Measurements from ENCODE around the gene SMOC2. TPM values are rescaled to one million over a fixed set of nuclear protein-coding genes. Genes with fewer than 3 reads are reported as not detected.

The SMOC2 gene
- polyA plus RNA-seq, 1 donor from 2014 or later = 0.50 TPM

DNA sequence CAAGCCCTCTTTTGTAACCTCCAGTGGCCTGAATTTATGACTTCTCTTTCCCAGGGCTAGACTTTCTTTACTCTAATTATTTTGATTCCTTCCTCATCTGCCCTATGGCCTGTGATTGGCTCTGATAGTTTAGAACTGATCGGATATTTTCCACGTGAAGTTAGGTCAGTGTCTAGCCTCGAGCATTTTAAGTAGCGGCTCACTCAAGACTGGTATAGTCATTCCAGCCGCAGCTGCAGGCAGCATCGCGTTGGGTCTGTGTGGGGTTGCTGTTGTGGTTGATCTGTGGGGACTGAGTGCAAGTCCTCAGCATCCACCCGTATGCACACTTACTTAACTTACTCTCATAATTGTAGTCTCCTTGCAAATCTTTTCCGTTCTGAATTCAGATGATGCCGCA is 105.7 kb downstream of the SMOC2 start:
- TF ChIP-seq TAF1 (IDR thresholded peaks at IDR 0.05; ENCODE audit: low read depth) (no peak), POLR2AphosphoS5 (IDR thresholded peaks at IDR 0.05) (no peak)

DNA sequence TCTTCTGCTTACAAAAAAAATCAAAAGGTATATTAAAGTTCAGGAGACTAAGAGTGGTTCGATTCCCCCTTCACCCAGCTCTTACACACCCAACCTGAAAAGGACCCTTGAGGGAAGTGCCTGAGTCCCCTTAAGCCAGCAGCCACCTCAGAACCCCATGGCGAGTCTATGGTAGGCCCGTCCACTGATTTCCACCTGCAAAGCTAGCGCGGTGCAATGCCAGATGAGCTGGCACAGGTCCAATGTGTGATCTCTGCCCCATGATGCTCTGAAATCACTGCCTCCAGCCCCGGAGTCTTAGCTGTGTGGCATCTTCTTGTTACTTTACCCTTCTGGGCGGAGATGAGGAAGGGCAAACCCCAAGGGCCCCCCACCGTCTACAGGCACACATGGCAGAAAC is 109.3 kb downstream of the SMOC2 start:
- H3K4me3 ChIP-seq (ENCODE audit: low read length) = no peak overlapping the region
- TF ChIP-seq, protein P1, sequence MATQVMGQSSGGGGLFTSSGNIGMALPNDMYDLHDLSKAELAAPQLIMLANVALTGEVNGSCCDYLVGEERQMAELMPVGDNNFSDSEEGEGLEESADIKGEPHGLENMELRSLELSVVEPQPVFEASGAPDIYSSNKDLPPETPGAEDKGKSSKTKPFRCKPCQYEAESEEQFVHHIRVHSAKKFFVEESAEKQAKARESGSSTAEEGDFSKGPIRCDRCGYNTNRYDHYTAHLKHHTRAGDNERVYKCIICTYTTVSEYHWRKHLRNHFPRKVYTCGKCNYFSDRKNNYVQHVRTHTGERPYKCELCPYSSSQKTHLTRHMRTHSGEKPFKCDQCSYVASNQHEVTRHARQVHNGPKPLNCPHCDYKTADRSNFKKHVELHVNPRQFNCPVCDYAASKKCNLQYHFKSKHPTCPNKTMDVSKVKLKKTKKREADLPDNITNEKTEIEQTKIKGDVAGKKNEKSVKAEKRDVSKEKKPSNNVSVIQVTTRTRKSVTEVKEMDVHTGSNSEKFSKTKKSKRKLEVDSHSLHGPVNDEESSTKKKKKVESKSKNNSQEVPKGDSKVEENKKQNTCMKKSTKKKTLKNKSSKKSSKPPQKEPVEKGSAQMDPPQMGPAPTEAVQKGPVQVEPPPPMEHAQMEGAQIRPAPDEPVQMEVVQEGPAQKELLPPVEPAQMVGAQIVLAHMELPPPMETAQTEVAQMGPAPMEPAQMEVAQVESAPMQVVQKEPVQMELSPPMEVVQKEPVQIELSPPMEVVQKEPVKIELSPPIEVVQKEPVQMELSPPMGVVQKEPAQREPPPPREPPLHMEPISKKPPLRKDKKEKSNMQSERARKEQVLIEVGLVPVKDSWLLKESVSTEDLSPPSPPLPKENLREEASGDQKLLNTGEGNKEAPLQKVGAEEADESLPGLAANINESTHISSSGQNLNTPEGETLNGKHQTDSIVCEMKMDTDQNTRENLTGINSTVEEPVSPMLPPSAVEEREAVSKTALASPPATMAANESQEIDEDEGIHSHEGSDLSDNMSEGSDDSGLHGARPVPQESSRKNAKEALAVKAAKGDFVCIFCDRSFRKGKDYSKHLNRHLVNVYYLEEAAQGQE (IDR thresholded peaks at IDR 0.05; ENCODE audit: borderline replicate concordance) = no peak
- no peak for TF ChIP-seq POLR2AphosphoS5 (IDR thresholded peaks at IDR 0.05)
- TF ChIP-seq MXI1 (conservative IDR thresholded peaks at IDR 0.05; ENCODE audit: poor library complexity, severe bottlenecking) = no peak
- TF ChIP-seq, protein P2, sequence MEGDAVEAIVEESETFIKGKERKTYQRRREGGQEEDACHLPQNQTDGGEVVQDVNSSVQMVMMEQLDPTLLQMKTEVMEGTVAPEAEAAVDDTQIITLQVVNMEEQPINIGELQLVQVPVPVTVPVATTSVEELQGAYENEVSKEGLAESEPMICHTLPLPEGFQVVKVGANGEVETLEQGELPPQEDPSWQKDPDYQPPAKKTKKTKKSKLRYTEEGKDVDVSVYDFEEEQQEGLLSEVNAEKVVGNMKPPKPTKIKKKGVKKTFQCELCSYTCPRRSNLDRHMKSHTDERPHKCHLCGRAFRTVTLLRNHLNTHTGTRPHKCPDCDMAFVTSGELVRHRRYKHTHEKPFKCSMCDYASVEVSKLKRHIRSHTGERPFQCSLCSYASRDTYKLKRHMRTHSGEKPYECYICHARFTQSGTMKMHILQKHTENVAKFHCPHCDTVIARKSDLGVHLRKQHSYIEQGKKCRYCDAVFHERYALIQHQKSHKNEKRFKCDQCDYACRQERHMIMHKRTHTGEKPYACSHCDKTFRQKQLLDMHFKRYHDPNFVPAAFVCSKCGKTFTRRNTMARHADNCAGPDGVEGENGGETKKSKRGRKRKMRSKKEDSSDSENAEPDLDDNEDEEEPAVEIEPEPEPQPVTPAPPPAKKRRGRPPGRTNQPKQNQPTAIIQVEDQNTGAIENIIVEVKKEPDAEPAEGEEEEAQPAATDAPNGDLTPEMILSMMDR (IDR thresholded peaks at IDR 0.05; ENCODE audit: poor library complexity, severe bottlenecking) = no peak
- TF ChIP-seq RAD21 (conservative IDR thresholded peaks at IDR 0.05) = no peak
- no peak for TF ChIP-seq TAF1 (IDR thresholded peaks at IDR 0.05; ENCODE audit: low read depth)
- TF ChIP-seq SMC3 (conservative IDR thresholded peaks at IDR 0.05; ENCODE audit: poor library complexity) = no peak
- no peak for TF ChIP-seq EP300 (conservative IDR thresholded peaks at IDR 0.05; ENCODE audit: poor library complexity, severe bottlenecking)
- no peak for TF ChIP-seq EZH2 (IDR thresholded peaks at IDR 0.05; ENCODE audit: borderline replicate concordance, insufficient read depth, low read length, poor library complexity, severe bottlenecking)
- no peaks in the 10 kb centered on the region for H3K79me2 ChIP-seq (replicated peaks; ENCODE audit: insufficient read depth, low read length)
- no peak overlapping the region for H3K9ac ChIP-seq (ENCODE audit: low read length)
- no peak overlapping the region for H2AFZ ChIP-seq (ENCODE audit: low read depth, low read length)
- no peaks in the 10 kb centered on the region for H3K9me2 ChIP-seq (ENCODE audit: insufficient read depth, low read length)
- no peak overlapping the region for H3K27ac ChIP-seq (ENCODE audit: low read length)
- no peaks in the 10 kb centered on the region for H3K27me3 ChIP-seq (ENCODE audit: insufficient read depth, low read depth, low read length)
- no peaks in the 10 kb centered on the region for H4K20me1 ChIP-seq (ENCODE audit: insufficient read depth)
- H3K36me3 ChIP-seq (ENCODE audit: insufficient read depth, low read length) = no peaks in the 10 kb centered on the region
- H3K4me2 ChIP-seq (ENCODE audit: low read length) = no peak overlapping the region
- H3F3A ChIP-seq (ENCODE audit: insufficient read depth, low read length, poor library complexity, severe bottlenecking) = no peaks in the 10 kb centered on the region
- H3K9me3 ChIP-seq (ENCODE audit: low read length) = no peaks in the 10 kb centered on the region

More for the DNA sequence above, 105.7 kb downstream of the SMOC2 start:
- no peaks in the 10 kb centered on the region for H4K20me1 ChIP-seq (ENCODE audit: insufficient read depth)
- no peaks in the 10 kb centered on the region for H3K36me3 ChIP-seq (ENCODE audit: insufficient read depth, low read length)
- no peak overlapping the region for H3K27ac ChIP-seq (ENCODE audit: low read length)
- no peak overlapping the region for H3K4me3 ChIP-seq (ENCODE audit: low read length)
- no peaks in the 10 kb centered on the region for H3K9me3 ChIP-seq (ENCODE audit: low read length)
- no peaks in the 10 kb centered on the region for H3K79me2 ChIP-seq (replicated peaks; ENCODE audit: insufficient read depth, low read length)
- no peaks in the 10 kb centered on the region for H3K9me2 ChIP-seq (ENCODE audit: insufficient read depth, low read length)
- no peak overlapping the region for H3K4me2 ChIP-seq (ENCODE audit: low read length)
- no peaks in the 10 kb centered on the region for H3F3A ChIP-seq (ENCODE audit: insufficient read depth, low read length, poor library complexity, severe bottlenecking)
- H3K27me3 ChIP-seq (ENCODE audit: insufficient read depth, low read depth, low read length) = no peaks in the 10 kb centered on the region
- no peak overlapping the region for H3K9ac ChIP-seq (ENCODE audit: low read length)
- no peak overlapping the region for H2AFZ ChIP-seq (ENCODE audit: low read depth, low read length)

DNA sequence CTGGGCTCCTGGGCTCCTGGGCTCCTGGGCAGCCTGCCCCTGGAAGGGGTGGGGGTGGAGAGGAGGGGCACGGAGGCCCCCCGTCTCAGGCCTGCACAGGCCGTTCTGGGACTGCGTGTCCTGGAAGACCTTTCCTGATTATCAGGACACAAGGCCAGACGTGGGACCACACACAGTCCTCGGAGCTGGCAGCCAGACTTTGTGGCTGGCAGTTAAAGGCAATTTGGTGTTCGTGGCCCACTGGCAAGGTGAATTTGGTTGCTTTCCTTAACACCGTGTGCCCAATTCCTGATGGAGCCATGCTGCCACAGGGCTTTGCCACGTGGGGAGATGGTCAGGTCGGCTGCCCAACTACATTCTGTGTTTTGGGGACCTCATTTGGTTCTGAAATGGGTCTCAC is 113.5 kb downstream of the SMOC2 start:
- no peak overlapping the region for H3K4me3 ChIP-seq (ENCODE audit: low read length)
- H3K4me2 ChIP-seq (ENCODE audit: low read length) = no peak overlapping the region
- TF ChIP-seq RAD21 (conservative IDR thresholded peaks at IDR 0.05) = no peak
- TF ChIP-seq, protein P1 (IDR thresholded peaks at IDR 0.05; ENCODE audit: borderline replicate concordance) = no peak
- no peak for TF ChIP-seq MXI1 (conservative IDR thresholded peaks at IDR 0.05; ENCODE audit: poor library complexity, severe bottlenecking)
- no peak for TF ChIP-seq POLR2AphosphoS5 (IDR thresholded peaks at IDR 0.05)
- TF ChIP-seq TAF1 (IDR thresholded peaks at IDR 0.05; ENCODE audit: low read depth) = no peak
- TF ChIP-seq, protein P2 (IDR thresholded peaks at IDR 0.05; ENCODE audit: poor library complexity, severe bottlenecking) = no peak
- TF ChIP-seq EP300 (conservative IDR thresholded peaks at IDR 0.05; ENCODE audit: poor library complexity, severe bottlenecking) = no peak
- TF ChIP-seq EZH2 (IDR thresholded peaks at IDR 0.05; ENCODE audit: borderline replicate concordance, insufficient read depth, low read length, poor library complexity, severe bottlenecking) = no peak
- TF ChIP-seq SMC3 (conservative IDR thresholded peaks at IDR 0.05; ENCODE audit: poor library complexity) = no peak
- no peaks in the 10 kb centered on the region for H4K20me1 ChIP-seq (ENCODE audit: insufficient read depth)
- no peak overlapping the region for H3K9ac ChIP-seq (ENCODE audit: low read length)
- H3F3A ChIP-seq (ENCODE audit: insufficient read depth, low read length, poor library complexity, severe bottlenecking) = no peaks in the 10 kb centered on the region
- no peaks in the 10 kb centered on the region for H3K9me3 ChIP-seq (ENCODE audit: low read length)
- no peaks in the 10 kb centered on the region for H3K36me3 ChIP-seq (ENCODE audit: insufficient read depth, low read length)
- no peaks in the 10 kb centered on the region for H3K9me2 ChIP-seq (ENCODE audit: insufficient read depth, low read length)
- no peak overlapping the region for H2AFZ ChIP-seq (ENCODE audit: low read depth, low read length)
- no peaks in the 10 kb centered on the region for H3K27me3 ChIP-seq (ENCODE audit: insufficient read depth, low read depth, low read length)
- H3K27ac ChIP-seq (ENCODE audit: low read length) = no peak overlapping the region
- no peaks in the 10 kb centered on the region for H3K79me2 ChIP-seq (replicated peaks; ENCODE audit: insufficient read depth, low read length)
